Choroid plexus epithelial cell (primary cell): ENCODE measurements around the gene FNDC11.

Experiments
- DNase-seq: peaks from one replicate; pipeline ENCODE4 v3.0.0-alpha.2; 2010; ENCODE audit warnings: low read depth
- H3K4me3 ChIP-seq: 2 replicates; pipeline ENCODE4 v1.5.1; 2011; ENCODE audit warnings: low read depth, mild to moderate bottlenecking, control low read depth, low read length, moderate library complexity
- TF ChIP-seq, protein P1 (sequence below): conservative IDR thresholded peaks from 2 replicates; pipeline ENCODE4 v1.5.1; 2011; ENCODE audit warnings: low read depth, mild to moderate bottlenecking, control low read depth, inconsistent platforms, low read length, moderate library complexity

The FNDC11 gene

DNA sequence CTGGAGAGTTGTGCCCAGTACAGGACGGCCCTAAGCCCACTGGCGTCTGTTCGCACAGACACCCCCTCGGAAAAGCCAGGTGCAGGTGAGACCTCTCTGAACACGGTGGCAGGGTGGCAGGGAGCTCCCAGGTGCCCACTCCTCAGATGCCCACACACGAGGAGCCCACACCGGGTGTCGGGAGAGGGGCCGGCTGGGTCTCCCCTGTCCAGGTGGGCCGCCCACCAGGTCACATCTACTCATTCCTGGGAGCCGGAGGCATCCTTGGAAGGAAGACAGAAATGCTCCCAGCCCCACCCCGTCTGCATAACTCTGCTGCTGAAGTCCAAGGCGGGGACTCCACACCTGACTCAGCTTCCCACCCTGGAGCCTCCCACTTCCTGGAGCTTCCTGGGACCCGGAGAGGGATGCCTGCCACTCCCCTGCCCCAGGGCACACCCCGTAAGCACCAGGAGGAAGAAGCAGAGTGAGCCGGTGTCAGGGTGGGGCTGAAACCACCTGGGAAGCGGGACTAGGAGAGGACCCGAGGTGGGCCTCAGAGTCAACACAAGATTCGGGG lies 8.9 kb upstream of the FNDC11 start:
- no peak overlapping the region for H3K4me3 ChIP-seq
- DNase-seq, result no peak
- TF ChIP-seq, protein P1, sequence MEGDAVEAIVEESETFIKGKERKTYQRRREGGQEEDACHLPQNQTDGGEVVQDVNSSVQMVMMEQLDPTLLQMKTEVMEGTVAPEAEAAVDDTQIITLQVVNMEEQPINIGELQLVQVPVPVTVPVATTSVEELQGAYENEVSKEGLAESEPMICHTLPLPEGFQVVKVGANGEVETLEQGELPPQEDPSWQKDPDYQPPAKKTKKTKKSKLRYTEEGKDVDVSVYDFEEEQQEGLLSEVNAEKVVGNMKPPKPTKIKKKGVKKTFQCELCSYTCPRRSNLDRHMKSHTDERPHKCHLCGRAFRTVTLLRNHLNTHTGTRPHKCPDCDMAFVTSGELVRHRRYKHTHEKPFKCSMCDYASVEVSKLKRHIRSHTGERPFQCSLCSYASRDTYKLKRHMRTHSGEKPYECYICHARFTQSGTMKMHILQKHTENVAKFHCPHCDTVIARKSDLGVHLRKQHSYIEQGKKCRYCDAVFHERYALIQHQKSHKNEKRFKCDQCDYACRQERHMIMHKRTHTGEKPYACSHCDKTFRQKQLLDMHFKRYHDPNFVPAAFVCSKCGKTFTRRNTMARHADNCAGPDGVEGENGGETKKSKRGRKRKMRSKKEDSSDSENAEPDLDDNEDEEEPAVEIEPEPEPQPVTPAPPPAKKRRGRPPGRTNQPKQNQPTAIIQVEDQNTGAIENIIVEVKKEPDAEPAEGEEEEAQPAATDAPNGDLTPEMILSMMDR, result no peak

DNA sequence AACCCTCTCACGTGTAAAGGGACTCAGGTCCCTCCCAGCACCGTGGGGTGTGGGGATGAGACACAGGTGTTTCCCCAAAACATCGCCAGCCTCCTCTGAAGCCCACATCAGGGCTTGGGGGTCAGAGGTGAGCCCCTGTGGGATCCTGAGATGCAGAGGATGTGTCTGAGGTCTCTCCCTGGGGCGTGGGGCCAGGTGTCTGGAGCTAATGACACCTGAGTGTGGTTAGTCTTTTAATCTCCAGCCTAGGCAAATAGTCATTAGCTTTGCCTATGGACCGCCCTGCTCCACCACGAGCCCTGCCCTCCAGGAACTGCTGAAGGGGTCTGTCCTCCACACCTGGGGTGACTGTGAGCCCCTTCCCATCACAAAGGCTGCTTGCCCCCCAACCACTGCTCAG lies 8.1 kb upstream of the FNDC11 start:
- no peak overlapping the region for H3K4me3 ChIP-seq
- TF ChIP-seq, protein P1, result no peak
- DNase-seq, result no peak

DNA sequence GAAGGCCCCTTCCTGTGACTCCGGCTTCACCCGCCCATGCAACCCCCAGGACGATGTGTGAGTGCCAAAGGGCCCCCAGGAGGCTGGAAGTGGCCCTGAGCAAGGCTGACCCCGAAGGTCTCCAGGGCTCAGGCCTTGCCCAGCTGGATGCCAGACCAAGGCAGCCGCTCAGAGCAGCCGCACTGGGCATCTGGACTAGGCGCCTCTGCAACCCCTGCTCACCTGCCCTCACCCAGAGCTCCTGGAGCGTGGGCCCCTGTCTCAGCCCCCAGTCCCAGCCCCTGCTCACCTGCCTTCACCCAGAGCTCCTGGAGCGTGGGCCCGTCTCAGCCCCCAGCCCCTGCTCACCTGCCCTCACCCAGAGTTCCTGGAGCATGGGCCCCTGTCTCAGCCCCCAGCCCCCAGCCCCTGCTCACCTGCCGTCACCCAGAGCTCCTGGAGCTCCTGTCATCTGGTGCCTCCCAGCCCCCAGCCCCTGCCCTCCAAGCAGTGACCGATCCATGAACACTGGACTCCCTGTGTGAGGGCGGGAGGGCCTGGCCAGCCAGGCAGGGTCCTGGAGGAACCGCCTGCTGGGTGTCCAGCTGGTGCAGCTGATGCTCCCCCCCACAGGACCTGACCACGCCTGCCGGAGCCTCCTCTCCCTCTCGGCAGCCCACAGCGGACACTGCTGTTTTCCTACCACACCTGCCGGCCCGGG lies 7.6 kb upstream of the FNDC11 start:
- no peak overlapping the region for H3K4me3 ChIP-seq
- DNase-seq, result no peak
- TF ChIP-seq, protein P1, result no peak

DNA sequence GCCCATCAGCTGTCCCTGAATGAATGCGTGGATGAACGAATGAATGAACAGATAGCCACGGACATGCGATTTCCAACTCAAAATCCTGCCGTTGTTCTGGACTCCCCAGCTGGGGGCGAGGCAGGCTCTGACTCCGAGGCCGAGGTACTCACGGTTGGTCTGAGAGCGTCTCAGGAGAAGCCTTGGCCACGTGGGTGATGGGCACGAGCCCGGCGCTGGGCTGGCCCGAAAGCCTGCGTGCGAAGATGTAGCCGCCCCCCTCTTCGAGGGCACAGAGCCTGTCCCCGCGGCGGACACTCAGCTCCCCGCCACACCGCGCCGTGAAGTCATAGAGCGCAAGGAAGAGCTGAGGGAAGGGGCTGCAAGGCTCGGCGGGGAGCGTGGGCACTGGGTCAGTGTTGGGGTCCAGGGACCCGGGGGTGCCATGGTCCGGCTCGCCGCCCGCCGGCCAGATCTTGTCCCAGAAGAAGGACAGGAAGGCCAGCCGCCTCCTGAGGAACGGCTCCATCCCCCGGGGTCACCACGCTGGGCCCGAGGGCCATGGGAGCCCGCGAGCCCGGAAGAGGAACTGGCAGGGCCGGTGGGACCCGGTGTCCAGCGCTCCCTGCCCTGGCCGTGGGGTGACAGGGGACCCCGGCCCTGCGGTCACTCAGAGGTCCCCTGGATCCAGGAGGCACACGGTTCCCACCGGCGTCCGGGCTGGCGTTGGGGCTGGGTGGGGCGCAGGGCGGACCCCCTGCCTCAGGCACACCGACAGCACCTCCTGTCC lies 6.8 kb upstream of the FNDC11 start:
- no peak overlapping the region for H3K4me3 ChIP-seq
- TF ChIP-seq, protein P1, result no peak
- DNase-seq, result no peak

DNA sequence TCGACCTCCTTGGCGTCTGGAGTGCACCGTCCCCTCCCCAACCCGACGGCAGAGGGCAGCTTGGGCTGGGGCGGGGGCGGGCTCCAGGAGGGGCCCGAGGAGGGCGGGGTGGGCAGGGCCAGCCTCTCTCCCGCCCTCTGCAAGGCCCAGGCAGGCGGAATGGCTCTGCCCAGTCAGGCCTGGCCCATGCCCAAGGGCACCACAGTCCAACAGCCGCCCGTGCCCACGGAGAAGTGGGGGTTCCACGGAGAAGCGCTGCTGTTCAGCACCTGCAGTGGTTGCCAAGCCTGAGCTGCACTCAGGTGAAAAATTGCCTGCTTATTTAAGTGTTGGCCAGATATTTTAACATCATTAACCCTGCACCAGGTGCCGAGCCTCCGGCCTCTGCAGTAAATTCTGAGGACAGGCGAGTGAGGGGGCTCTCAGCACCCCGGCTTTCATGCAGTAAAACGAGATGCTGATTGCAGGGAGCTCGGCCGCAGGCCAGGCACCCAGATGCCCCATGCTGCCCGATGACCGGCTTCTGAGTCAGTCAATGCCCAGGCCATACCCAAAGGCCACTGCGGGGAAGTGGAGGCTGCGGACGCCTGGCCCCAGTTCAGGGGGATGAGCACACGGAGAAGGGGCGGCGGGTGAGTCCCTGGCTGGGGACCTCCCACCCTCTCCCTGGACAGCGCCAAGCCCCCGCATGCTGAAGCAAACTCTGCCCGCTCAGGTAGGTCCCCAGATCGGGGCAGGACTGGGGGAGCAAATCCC lies 6.1 kb upstream of the FNDC11 start, which contains the start of gene SRMS:
Gene SRMS (minus strand): TSS at position 25 of the 756 bp plus-strand sequence. CDS start 286 bp downstream, outside the sequence.
- TF ChIP-seq, protein P1, result no peak
- no peak within 1 kb of the TSS for H3K4me3 ChIP-seq
- no peak for DNase-seq

DNA sequence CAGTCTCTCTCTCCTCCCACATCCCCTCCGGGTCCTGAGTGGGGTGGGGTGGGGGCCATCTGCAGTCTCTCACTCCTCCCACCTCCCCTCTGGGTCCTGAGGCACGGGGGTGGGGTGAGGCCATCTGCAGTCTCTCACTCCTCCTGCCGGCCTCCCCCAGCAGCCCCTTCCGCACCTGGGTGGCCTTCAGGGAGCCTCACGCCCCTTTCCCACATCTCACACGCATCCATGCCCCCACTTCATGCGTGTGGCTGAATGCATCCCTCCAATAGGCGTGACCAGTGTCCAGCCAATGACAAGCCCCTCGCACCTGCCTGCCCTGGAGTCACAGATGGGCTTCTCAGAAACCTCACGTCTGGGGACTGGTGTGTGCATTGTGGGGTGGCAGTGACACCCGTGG lies 5.4 kb upstream of the FNDC11 start:
- H3K4me3 ChIP-seq, result no peak overlapping the region
- DNase-seq, result no peak

More for the DNA sequence above, 5.4 kb upstream of the FNDC11 start:
- TF ChIP-seq, protein P1, result no peak
